ENCODE measurements around the gene ZBTB20.

The ZBTB20 gene

GRCh38 chr3:114666623-114667022, 480.5 kb downstream of the ZBTB20 start:
- no peak for TF ChIP-seq CTCF (IDR thresholded peaks at IDR 0.05; ENCODE audit: extremely low read depth, insufficient read depth, missing control alignments)
- in situ Hi-C loops (cut with MboI; ENCODE audit: low pct_unique_long_range_greater_than_20kb, low sequenced_read_pairs, unreplicated experiment) = no loop called here
- DNase-seq (ENCODE audit: low spot score) = no peak

- TF ChIP-seq CTCF (IDR thresholded peaks at IDR 0.05; ENCODE audit: extremely low read depth, insufficient read depth, missing control alignments) = no peak
- in situ Hi-C loops (cut with MboI; ENCODE audit: low pct_unique_long_range_greater_than_20kb, low sequenced_read_pairs, unreplicated experiment) = no loop called here
- DNase-seq (ENCODE audit: low spot score) = no peak
Observed at GRCh38 chr3:114664006-114664405, 483.1 kb downstream of the ZBTB20 start.

DNA sequence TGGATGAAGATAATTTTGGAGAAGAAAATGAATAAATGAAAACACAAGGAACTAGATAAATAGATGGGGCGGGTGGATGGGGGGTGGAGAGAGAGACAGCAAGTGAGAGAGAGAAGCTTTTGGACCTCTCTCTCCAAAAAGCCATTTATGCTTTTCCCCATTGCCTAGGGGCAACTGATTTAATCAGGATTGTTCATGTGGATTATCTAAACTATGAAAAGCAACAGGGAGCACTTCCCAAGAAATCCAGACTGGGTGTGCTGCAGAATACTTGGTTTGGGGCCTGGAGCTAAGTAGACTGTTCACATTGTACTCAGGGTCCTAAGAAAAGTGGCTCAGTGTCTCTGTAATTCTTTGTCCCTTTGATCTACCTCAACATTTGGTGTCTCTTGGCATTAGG, 486.3 kb downstream of the ZBTB20 start:
- in situ Hi-C loops (cut with MboI; ENCODE audit: low pct_unique_long_range_greater_than_20kb, low sequenced_read_pairs, unreplicated experiment) = no loop called here

DNA sequence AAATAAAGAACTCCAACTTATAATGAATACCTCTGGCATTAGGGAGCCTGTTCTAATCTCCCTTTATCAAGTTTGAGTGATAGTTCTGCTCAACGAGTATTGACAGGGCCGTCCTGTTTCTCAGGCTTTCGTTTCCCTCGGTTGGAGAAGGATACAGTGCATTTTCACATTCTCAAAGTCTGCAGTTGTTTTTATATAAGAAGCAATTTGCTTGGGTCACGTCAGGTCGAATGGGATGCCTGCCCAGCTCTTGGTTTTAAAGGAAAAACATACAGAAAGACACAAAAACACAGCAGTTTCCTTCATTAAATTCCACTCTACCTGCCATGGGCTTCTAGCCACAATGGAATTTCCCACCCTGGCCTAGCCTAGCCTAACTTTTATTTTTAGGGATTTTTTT, 487.0 kb downstream of the ZBTB20 start:
- TF ChIP-seq CTCF (IDR thresholded peaks at IDR 0.05; ENCODE audit: extremely low read depth, insufficient read depth, missing control alignments) = no peak
- in situ Hi-C loops (cut with MboI; ENCODE audit: low pct_unique_long_range_greater_than_20kb, low sequenced_read_pairs, unreplicated experiment) = no loop called here
- no peak for DNase-seq (ENCODE audit: low spot score)

More for the DNA sequence above, 486.3 kb downstream of the ZBTB20 start:
- no peak for TF ChIP-seq CTCF (IDR thresholded peaks at IDR 0.05; ENCODE audit: extremely low read depth, insufficient read depth, missing control alignments)
- DNase-seq (ENCODE audit: low spot score) = no peak

- TF ChIP-seq CTCF (IDR thresholded peaks at IDR 0.05; ENCODE audit: extremely low read depth, insufficient read depth, missing control alignments) = no peak
- no peak for DNase-seq (ENCODE audit: low spot score)
- in situ Hi-C loops (cut with MboI; ENCODE audit: low pct_unique_long_range_greater_than_20kb, low sequenced_read_pairs, unreplicated experiment) = no loop called here
Observed at GRCh38 chr3:114659109-114660061, 487.7 kb downstream of the ZBTB20 start.

GRCh38 chr3:114651555-114651954, 495.5 kb downstream of the ZBTB20 start:
- DNase-seq (ENCODE audit: low spot score) = no peak
- no peak for TF ChIP-seq CTCF (IDR thresholded peaks at IDR 0.05; ENCODE audit: extremely low read depth, insufficient read depth, missing control alignments)
- in situ Hi-C loops (cut with MboI; ENCODE audit: low pct_unique_long_range_greater_than_20kb, low sequenced_read_pairs, unreplicated experiment) = no loop called here
